Measurements from ENCODE around the gene MLC1. TPM values are rescaled to one million over a fixed set of nuclear protein-coding genes. Genes with fewer than 3 reads are reported as not detected.

The MLC1 gene
- total and polyA plus RNA-seq, 10 of the 15 experiments (the other 5 are each of a cell fraction or from before 2014, with no cell fraction given) = 0.03 to 0.15 (median 0.07) TPM; not detected in 7

DNA sequence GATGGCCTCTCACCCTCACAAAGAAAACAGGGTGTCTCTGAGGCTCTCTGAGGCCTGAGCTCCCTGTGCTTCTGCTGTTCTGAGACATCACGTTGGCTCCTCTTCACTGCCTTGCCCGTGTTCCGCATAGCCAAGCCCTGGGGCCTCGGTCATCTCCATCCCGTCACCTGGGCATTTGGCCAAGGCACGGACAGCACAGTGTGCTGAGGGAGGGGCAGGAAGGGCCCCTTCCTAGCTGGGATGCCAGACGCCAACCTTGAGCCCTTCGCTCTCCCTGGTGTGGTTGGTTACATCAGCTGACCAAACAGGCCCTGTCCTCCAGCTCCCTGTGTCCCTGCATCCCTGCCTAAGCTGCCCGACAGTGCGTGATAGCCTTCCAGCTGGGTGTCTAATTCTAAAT, 30.5 kb upstream of the MLC1 start:
- H3K4me2 ChIP-seq (ENCODE audit: control insufficient read depth, insufficient read depth) = no peak overlapping the region
- TF ChIP-seq, protein P1, sequence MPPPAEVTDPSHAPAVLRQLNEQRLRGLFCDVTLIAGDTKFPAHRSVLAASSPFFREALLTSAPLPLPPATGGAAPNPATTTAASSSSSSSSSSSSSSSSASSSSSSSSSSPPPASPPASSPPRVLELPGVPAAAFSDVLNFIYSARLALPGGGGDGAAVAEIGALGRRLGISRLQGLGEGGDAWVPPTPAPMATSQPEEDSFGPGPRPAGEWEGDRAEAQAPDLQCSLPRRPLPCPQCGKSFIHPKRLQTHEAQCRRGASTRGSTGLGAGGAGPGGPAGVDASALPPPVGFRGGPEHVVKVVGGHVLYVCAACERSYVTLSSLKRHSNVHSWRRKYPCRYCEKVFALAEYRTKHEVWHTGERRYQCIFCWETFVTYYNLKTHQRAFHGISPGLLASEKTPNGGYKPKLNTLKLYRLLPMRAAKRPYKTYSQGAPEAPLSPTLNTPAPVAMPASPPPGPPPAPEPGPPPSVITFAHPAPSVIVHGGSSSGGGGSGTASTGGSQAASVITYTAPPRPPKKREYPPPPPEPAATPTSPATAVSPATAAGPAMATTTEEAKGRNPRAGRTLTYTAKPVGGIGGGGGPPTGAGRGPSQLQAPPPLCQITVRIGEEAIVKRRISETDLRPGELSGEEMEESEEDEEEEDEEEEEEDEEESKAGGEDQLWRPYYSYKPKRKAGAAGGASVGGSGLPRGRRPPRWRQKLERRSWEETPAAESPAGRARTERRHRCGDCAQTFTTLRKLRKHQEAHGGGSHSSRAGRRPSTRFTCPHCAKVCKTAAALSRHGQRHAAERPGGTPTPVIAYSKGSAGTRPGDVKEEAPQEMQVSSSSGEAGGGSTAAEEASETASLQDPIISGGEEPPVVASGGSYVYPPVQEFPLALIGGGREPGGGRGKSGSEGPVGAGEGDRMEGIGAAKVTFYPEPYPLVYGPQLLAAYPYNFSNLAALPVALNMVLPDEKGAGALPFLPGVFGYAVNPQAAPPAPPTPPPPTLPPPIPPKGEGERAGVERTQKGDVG (CRISPR knock-in tag; IDR thresholded peaks at IDR 0.05) = no peak
- no peak for TF ChIP-seq JUND (IDR thresholded peaks at IDR 0.05; ENCODE audit: low read depth, low read length)
- TF ChIP-seq KLF5 (IDR thresholded peaks at IDR 0.05; ENCODE audit: partially characterized antibody) = no peak
- TF ChIP-seq SIX5 (IDR thresholded peaks at IDR 0.05; ENCODE audit: low read depth, low read length, severe bottlenecking) = no peak
- ChIA-PET CTCF (interaction anchor here (0.6 to 1.3 kb wide), 2 partner anchors 10 to 123 kb away, joined by 3 read pairs; no protein-coding TSS in a partner anchor), RAD21 (ENCODE audit: unreplicated experiment) (no interaction called here), SMC1A (ENCODE audit: uncharacterized antibody, unreplicated experiment) (interaction anchor here (0.7 kb wide), 1 partner anchor 22 kb away, joined by 3 read pairs; no protein-coding TSS in a partner anchor), POLR2A (interaction anchor here (0.6 kb wide), 2 partner anchors 15 to 355 kb away, joined by 3 read pairs; no protein-coding TSS in a partner anchor)
- no peaks in the 10 kb centered on the region for H3K4me1 ChIP-seq (ENCODE audit: control insufficient read depth, insufficient read depth, low read length)
- no peaks in the 10 kb centered on the region for H4K20me1 ChIP-seq (ENCODE audit: control insufficient read depth, insufficient read depth)
- FAIRE-seq (no peak), ATAC-seq (no peak), DNase-seq (ENCODE audit: low read depth, low spot score) (no peak)
- intact Hi-C loops (cut with micrococcal nuclease; ENCODE audit: unreplicated experiment) (no loop called here), in situ Hi-C loops (cut with MboI) (no loop called here)
- peaks cover 4 to 11% of the 10 kb centered on the region in 2 experiments; a peak in 3 of 4 replicates for H3K27me3 ChIP-seq (replicated peaks in 1 of 2; ENCODE audit: control insufficient read depth in 2 of 2, insufficient read depth in 2 of 2, low read length in 1 of 2)
- no peak overlapping the region for H3K4me3 ChIP-seq
- no TSS peak for BruUV-seq (replicated peaks)
- no peak overlapping the region for H2AFZ ChIP-seq (ENCODE audit: control insufficient read depth, low read depth, low read length)
- no peak overlapping the region for H3K9ac ChIP-seq (ENCODE audit: control insufficient read depth, insufficient read depth, low read length)
- no peaks in the 10 kb centered on the region for H3K79me2 ChIP-seq (ENCODE audit: control insufficient read depth, insufficient read depth, low read length)
- H3K9me3 ChIP-seq (replicated peaks; ENCODE audit: control insufficient read depth, insufficient read depth, low read length) = no peaks in the 10 kb centered on the region
- no peak overlapping the region for H3K27ac ChIP-seq (ENCODE audit: control insufficient read depth, insufficient read depth)
- H3K36me3 ChIP-seq (ENCODE audit: control insufficient read depth in 2 of 2, insufficient read depth in 2 of 2, low read length in 1 of 2) = no peaks in the 10 kb centered on the region
- WGBS (ENCODE audit: insufficient coverage, insufficient replicate concordance, low lambda C conversion rate, missing lambda C conversion rate) = 38% methylated on average over 10 of the region's 10 CpGs

All from GM12878 (cell line).